Measurements from ENCODE around the gene ADPGK. TPM values are rescaled to one million over a fixed set of nuclear protein-coding genes. Genes with fewer than 3 reads are reported as not detected.

Gene ADPGK
- total RNA-seq, 1 experiment from 2014 or later, result 54.8 TPM

DNA sequence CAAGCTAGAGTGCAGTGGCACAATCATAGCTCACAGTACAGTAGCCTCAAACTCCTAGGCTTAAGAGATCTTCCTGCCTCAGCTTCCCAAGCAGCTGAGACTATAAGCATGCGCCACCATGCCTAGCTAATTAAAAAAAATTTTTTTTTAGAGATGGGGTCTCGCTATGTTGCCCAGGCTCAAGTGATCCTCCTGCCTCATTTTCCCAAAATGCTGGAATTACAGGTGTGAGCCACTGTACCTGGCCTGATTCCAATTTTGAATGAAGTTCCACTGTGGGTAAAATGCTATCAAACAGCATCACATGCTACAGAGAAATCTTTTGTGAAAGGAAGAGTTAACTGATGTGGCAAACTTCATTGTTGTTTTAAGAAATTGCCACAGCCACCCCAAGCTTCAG lies 17.5 kb downstream of the ADPGK start:
- Histone ChIP-seq H4K5ac (ENCODE audit: insufficient read length, low read depth, low read length) (no peak overlapping the region), H2BK12ac (ENCODE audit: insufficient read length, low read depth, low read length) (no peak overlapping the region), H3K27me3 (ENCODE audit: insufficient read depth, low read length) (no peaks in the 10 kb centered on the region), H2AK5ac (ENCODE audit: insufficient read length, low read length) (no peak overlapping the region), H2BK120ac (ENCODE audit: low read depth, low read length, poor library complexity, severe bottlenecking) (no peak overlapping the region), H3K56ac (ENCODE audit: insufficient read length, low read depth, low read length) (no peak overlapping the region), H2BK15ac (ENCODE audit: low read depth, low read length) (no peak overlapping the region), H3K27ac (ENCODE audit: insufficient read length, low read depth, low read length) (no peak overlapping the region), H3K4me2 (ENCODE audit: insufficient read depth, insufficient read length, low read length) (no peak overlapping the region), H3K18ac (ENCODE audit: insufficient read length, low read depth, low read length) (no peak overlapping the region), H3T11ph (ENCODE audit: low read length) (no peak overlapping the region), H3K4ac (ENCODE audit: low read depth, low read length) (no peak overlapping the region), H2BK5ac (ENCODE audit: insufficient read length, low read length) (no peak overlapping the region), H3K9ac (ENCODE audit: extremely low read depth, insufficient read length, low read length) (no peak overlapping the region), H3K14ac (ENCODE audit: insufficient read depth, low read length) (no peak overlapping the region), H3K23me2 (ENCODE audit: insufficient read length, low read depth, low read length, poor library complexity, severe bottlenecking) (no peaks in the 10 kb centered on the region), H3K79me2 (ENCODE audit: insufficient read depth, low read length) (no peaks in the 10 kb centered on the region), H3K9me3 (ENCODE audit: control insufficient read depth, low read depth, low read length) (peaks cover 5% of the 10 kb centered on the region), H4K20me1 (ENCODE audit: control insufficient read depth, insufficient read depth, insufficient read length) (no peaks in the 10 kb centered on the region), H4K8ac (replicated peaks; ENCODE audit: insufficient read length, low read depth, low read length) (no peak overlapping the region), H3K79me1 (ENCODE audit: insufficient read depth, low read depth, low read length, poor library complexity, severe bottlenecking) (no peaks in the 10 kb centered on the region), H4K91ac (ENCODE audit: insufficient read length, low read depth, low read length) (no peak overlapping the region), H2AFZ (ENCODE audit: low read length) (no peak overlapping the region), H3K4me1 (ENCODE audit: insufficient read depth, low read length) (no peaks in the 10 kb centered on the region), H3K23ac (ENCODE audit: insufficient read length, low read depth, low read length) (no peak overlapping the region), H2BK20ac (ENCODE audit: low read depth, low read length, poor library complexity, severe bottlenecking) (no peak overlapping the region)
- no peak for DNase-seq
- Mint-ChIP-seq H3K4me1 (peaks cover under 1 to 3% of the 10 kb centered on the region in 2 experiments), H3K4me3 (no peak overlapping the region), H3K27ac (no peak overlapping the region), H3K36me3 (ENCODE audit: insufficient read depth in 1 of 3, low read depth in 3 of 3) (peaks cover 52 to 78% (median 64%) of the 10 kb centered on the region in 3 experiments), H3K9me3 (peaks cover 19 to 22% of the 10 kb centered on the region in 2 experiments), H3K27me3 (ENCODE audit: low read depth) (no peaks in the 10 kb centered on the region)
- WGBS (ENCODE audit: extremely low coverage, insufficient read length, low lambda C conversion rate), result no CpG with 5 or more reads among the region's 2 CpGs
- TF ChIP-seq, protein P1, sequence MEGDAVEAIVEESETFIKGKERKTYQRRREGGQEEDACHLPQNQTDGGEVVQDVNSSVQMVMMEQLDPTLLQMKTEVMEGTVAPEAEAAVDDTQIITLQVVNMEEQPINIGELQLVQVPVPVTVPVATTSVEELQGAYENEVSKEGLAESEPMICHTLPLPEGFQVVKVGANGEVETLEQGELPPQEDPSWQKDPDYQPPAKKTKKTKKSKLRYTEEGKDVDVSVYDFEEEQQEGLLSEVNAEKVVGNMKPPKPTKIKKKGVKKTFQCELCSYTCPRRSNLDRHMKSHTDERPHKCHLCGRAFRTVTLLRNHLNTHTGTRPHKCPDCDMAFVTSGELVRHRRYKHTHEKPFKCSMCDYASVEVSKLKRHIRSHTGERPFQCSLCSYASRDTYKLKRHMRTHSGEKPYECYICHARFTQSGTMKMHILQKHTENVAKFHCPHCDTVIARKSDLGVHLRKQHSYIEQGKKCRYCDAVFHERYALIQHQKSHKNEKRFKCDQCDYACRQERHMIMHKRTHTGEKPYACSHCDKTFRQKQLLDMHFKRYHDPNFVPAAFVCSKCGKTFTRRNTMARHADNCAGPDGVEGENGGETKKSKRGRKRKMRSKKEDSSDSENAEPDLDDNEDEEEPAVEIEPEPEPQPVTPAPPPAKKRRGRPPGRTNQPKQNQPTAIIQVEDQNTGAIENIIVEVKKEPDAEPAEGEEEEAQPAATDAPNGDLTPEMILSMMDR (conservative IDR thresholded peaks at IDR 0.05), result no peak
